Activated CD8-positive, alpha-beta memory T cell treated with anti-CD3 and anti-CD28 coated beads, Interleukin-2, amount 50 U/mL, for 48 hours (primary cell): ENCODE data around the gene SLC4A5.
"Not testable (repeated sequence)": the region's sequence is repeated elsewhere in the genome, so short reads cannot be mapped to it uniquely, and the experiment has no call there.

Source experiments
- DNase-seq: peaks from one replicate; pipeline ENCODE4 v3.0.0-alpha.2; 2020

SLC4A5 gene

GRCh38 chr2:74225698-74226459 lies 117.3 kb downstream of the SLC4A5 start:
- DNase-seq, result no peak

GRCh38 chr2:74223941-74224770 lies 119.1 kb downstream of the SLC4A5 start:
- DNase-seq, result peak; percentile 56

GRCh38 chr2:74222300-74222650 lies 120.9 kb downstream of the SLC4A5 start:
- no peak for DNase-seq

DNA sequence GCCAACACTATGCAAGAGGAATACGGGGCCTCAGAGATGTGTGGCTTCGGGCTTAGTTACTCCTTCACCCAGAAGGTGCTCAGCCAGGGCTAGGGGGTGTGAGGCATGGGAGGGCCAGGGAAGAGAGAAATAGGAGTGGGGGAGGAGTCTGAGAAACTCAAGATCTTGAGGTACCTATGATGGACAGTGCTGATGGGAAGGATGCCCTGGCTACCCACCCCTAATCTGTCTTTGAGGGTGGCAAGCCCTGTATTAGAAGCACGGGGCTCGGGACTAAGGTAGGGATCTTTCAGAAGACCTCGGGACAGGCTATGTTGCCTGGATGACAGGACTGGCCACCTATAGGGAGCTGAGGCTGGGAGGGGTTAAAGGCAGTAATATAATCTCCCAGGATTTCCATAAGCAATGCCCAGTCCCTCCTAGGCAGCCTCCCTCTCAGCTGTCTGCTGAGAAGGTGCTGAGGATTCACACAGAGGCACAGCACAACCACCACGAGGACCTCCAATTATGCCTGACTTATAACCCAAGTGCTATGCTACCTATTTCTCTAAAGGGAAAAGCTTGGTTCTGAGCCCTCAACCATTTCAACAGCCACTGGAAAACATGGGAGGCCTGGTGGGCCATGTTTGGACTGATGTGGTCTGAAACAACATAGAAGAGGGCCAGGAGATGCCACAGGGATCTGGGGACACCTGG lies 121.5 kb downstream of the SLC4A5 start:
- DNase-seq, result no peak

DNA sequence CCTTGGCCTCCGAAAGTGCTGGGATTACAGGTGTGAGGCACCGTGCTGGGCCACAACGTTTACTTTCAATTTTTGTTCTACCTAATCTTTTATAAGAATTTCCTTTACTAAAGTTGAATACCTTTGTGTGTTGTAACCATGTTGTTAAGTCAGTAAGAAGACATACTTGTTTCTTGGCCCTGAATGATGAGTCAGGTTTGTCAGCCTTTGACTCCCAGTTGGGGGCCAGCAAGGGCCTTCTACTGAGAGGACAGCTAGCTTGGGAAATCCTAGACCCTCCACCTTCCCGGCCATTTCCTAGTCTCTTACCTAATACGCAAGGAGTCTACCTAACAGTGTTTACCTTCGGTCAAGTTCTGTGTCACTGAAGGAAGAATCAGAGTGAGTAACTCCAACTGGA lies 122.1 kb downstream of the SLC4A5 start:
- DNase-seq, result no peak

DNA sequence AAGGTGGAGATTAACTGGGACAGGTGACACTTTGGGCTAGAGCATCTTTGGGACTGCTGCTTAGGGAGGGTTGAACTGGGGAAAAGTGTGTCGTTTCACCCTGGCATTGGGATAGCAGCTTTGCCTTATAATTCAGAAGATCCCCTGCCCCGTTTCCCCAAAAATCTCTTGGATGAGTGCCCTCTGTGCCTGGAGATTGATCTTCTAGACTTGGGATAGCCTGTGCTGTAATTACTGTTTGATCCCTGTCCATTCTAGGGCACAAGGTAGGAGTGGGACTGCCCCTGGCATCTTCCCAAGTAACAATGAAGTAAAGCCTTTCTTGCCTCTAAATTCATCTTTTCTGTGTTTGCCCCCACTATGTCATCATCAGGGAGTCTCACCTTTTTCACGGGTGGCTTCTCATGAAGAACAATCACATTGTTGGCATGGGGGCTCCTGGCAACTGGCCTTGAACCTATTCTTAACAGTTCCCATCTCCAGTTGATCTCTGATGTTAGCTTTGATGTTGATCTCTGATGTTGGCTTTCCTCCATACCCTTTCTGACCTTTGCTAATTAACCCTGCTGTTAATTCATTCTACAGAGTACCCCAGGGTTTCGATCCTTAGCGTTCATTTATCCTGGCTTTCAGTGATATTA lies 123.2 kb downstream of the SLC4A5 start:
- no peak for DNase-seq

GRCh38 chr2:74216642-74217041 lies 126.6 kb downstream of the SLC4A5 start:
- no peak for DNase-seq

DNA sequence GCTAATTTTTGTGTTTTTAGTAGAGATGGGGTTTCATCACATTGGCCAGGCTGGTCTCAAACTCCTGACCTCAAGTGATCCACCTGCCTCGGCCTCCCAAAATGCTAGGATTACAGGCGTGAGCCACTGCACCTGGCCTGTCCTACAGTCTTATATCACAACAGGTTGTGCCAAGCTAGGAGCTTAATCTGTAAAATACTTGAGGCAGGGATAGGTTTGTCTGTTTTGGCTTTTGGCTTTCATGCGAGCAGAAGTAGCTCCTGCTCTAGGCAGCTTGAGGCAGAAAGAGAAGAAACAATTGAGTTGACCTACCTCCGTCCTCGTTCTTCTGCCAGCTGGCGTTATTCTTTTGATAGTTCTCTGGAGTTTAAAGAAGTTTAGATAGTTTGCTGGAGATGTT lies 127.4 kb downstream of the SLC4A5 start:
- DNase-seq, result not testable (repeated sequence)

DNA sequence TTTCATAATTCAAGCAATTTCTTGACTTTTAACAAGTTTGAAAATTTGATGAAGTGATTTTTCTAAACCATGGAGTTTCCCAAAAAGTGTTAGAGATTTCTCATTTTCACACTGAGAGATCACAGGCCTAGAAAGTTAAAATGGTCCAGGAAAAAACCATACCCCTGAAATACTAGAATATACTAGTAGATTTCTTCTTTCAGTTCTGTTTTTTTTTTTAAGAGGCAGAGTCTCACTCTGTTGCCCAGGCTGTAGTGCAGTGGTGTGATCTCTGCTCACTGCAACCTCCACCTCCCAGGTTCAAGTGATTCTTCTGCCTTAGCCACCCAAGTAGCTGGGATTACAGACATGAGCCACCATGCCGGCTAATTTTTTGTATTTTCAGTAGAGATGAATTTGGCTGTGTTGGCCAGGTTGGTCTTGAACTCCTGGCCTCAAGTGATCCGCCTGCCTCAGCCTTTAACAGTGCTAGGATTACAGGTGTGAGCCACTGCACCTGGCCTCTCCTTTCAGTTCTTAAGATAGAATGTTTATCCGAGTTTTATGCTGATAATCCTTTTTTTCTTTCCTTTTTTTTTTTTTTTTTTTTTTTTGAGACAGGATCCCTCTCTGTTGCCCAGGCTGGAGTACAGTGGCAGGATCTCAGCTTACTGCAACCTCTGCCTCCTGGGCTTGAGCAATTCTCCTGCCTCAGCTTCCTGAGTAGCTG lies 130.4 kb downstream of the SLC4A5 start:
- DNase-seq, result no peak

DNA sequence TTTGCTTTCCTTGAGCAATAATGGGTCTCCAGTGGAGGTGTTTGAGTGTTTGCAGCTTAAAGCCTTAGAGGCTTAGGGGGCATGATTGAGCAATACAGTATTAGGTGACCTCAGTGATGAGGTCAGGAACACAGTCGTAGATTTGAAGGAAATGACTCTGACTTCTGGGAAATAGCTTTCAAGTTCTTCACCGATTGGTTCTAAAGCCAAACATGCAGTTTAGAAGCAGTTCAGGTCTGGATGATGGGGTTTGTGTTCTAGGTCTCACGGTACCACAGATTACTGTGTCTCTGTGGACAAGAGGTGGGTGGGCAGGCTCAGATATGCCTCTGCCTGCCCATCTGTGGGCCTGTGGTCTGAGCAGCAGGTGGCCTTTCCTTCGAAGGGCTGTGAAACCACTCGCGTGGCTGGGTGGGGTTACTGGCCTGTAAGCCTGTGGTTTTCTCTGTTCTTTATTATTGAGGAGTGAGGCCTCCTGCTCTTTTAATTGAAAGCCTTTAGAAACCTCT lies 137.0 kb downstream of the SLC4A5 start:
- DNase-seq, result peak; percentile 80

- DNase-seq, result peak; percentile 69
Measured at GRCh38 chr2:74205596-74205995, 137.6 kb downstream of the SLC4A5 start.

GRCh38 chr2:74205113-74205512 lies 138.1 kb downstream of the SLC4A5 start:
- no peak for DNase-seq

- DNase-seq, result peak; percentile 52
Measured at GRCh38 chr2:74204436-74204835, 138.8 kb downstream of the SLC4A5 start.

DNA sequence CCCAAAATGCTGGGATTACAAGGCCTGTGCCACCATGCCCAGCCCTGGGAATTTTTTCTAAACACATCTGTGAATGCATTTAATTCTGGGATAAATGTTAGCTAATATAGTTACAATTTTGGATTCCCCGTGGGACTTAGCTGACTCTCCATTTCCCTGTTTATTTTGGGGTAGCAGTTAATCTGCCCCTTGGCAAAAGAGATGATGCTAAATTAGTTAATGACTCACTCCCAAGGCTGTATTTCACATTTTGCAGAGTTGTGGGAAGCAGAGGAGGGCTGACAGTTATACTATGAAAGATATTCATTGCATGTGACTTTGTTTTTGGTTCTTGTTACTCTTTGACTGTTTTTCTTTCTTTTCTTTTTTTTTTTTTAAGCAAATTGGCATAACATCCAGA lies 141.6 kb downstream of the SLC4A5 start:
- DNase-seq, result no peak

DNA sequence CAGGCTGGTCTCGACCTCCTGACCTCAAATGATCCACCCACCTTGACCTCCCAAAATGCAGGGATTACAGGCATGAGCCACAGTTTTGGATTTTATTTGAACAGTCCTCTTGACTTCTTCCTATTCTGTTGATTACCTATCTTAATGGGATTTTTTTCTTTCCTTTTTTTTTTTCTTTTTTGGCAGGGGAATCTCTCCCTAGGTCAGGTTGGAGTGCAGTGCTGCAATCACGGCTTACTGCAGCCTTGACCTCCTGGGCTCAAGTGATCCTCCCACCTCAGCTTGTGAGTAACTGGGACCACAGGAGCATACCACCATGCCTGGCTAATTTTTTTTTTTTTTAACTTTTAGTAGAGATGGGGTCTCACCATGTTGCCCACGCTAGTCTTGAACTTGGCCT lies 142.0 kb downstream of the SLC4A5 start:
- peak; percentile 40 for DNase-seq

DNA sequence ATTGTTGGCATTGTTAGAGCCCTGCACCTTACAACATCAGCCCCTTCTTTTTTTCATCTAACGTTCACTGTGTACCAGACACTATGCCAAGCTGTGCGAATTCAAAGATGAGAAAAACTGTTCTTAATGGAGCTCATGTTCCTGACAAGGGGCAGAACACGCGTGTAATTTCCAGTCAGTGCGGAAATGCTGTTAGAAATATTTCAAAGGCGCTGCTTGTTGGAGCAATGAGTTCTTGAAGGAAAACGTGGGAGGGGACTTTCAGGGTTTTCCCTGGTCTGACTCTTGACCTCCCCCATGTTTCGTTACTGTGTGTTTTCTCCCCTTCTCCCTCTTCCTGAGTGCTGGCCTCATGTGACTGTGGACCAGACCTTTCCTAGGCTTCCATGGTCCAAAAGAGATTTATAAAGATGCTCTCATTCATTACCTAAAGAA lies 143.3 kb downstream of the SLC4A5 start:
- DNase-seq, result peak; percentile 56

DNA sequence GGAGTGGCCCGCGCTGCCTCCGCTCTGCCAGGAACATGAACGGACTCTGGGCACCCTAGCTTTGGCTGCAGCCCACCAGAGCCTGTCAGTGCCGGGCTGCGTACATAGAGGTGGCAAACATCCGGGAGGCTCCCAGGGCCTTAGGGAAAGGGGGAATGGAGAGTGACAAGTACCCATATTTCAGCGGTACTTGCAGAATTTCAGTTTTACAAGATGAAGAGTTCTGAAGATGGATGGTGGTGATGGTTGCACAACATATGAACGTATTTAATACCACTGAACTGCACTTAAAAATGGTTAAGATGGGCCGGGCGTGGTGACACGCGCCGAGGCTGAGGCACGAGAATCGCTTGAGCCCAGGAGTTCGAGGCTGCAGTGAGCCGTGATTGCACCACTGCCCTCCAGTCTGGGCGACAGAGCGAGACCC lies 143.9 kb downstream of the SLC4A5 start:
- no peak for DNase-seq

- peak; percentile 96 for DNase-seq
Measured at GRCh38 chr2:74198461-74199274, 144.5 kb downstream of the SLC4A5 start, which contains the start of gene MTHFD2. TSS of gene MTHFD2 (plus strand) at chr2:74198615. CDS start at chr2:74198642, 27 bp downstream.

GRCh38 chr2:74198023-74198460 lies 145.2 kb downstream of the SLC4A5 start:
- DNase-seq, result no peak

DNA sequence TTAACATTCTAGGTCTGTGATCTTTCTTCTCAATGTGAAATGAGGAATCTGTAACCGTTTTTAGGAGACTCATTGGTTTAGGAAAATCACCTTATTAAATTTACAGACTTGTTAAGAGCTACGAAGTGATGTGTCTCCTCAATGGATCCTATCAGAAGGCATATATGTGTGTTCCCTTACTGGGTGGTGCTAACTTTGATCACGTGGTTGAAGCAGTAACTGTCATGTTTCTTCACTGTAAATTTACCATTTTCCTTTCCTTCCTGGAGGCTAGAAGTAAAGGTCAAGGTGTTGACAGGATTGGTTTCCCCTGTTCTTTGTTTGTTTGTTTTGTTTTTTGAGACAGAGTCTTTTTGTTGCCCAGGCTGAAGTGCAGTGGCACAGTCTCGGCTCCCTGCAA lies 146.2 kb downstream of the SLC4A5 start:
- DNase-seq, result no peak

GRCh38 chr2:74194799-74195198 lies 148.4 kb downstream of the SLC4A5 start:
- DNase-seq, result no peak
